Fibroblast of skin of right biceps (primary cell): ENCODE results near the gene HNRNPC.
"Not testable (repeated sequence)": the region's sequence is repeated elsewhere in the genome, so short reads cannot be mapped to it uniquely, and the experiment has no call there.

Experiments
- DNase-seq: peaks from one replicate; pipeline ENCODE4 v3.0.0-alpha.2; 2013

The HNRNPC gene

DNA sequence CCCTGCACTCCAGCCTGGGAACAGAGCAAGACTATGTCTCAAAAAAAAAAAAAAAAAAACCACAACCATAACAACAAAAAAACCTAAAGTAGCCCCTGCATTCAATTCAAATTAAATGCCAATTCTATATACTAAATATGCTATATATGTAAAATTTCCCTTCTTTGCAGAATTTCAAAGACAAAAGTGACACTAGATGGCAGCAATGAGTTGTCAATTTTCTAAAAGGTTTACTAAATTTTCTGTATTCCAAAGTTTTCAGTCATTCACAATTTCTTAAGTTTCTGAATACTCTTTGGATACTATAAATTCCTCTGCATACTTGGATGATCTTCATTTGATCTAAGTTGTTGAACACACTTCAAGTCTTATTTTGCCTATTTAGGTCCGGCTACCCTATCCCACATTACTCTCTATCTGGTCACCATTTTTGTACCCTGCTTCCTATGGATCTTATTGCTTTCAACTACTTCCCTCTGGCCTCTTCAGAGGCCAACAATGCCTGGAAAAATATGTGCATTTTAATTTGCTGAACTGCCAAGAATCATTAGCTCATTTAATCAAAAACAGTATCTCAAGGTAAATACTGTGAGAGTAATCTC is 27.9 kb downstream of the HNRNPC start:
- peak; percentile 43 for DNase-seq

- DNase-seq: no peak
These were observed 28.8 kb downstream of the HNRNPC start for GRCh38 chr14:21240417-21240816.

DNA sequence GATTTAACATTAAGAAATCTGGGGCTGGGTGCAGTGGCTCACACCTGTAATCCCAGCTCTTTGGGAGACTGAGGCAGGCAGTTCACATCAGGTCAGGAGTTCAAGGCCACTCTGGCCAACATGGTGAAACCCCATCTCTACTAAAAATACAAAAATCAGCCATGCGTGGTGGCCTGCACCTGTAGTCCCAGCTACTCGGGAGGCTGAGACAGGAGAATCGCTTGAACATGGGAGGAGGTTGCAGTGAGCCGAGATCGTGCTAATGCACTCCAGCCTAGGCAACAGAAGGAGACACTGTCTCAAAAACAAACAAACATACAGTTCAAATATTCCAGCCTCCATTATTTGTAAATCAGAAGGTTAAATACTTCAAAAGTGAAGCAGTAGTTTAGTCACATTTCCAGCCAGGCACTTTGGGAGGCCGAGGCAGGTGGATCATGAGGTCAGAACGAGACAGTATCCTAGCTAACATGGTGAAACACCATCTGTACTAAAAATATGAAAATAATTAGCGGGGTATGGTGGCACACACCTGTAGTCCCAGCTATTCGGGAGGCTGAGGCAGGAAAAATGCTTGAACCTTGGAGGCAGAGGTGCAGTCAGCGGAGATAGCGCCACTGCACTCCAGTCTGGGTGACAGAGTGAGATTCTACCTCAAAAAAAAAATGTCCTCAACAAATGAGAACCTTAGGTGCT is 30.3 kb downstream of the HNRNPC start:
- DNase-seq: no peak

- no peak for DNase-seq
These were observed 32.1 kb downstream of the HNRNPC start for GRCh38 chr14:21236948-21237797.

GRCh38 chr14:21234112-21234511 is 35.1 kb downstream of the HNRNPC start:
- DNase-seq: no peak

DNA sequence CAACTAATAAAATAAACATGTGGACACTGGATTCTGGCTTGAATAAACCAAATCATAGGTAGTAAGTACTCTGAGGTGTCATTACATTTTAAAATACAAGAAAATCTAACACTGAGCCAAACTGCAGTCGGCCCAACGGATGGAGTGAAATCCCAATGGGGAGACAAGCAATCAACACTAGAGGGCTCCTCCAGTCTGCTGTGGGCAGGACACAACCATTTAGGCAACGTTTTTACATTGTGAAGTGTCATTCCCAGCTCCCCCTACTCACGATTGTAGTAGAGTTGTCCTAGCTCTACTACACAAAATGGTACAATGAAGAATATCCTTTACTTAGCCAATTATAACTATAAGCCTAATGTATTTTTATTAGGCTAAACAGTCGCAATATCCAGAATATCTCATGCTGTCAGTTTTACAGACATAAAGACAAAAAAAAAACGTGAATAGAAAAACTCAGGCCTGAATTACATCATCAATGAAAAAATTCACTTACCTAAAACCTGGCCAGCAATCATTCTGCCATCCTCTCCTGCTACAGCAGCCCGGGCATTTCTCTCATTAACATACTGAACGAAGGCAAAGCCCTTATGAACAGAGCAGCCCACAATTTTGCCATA is 35.7 kb downstream of the HNRNPC start:
- DNase-seq: peak; percentile 8

GRCh38 chr14:21231020-21231652 is 38.1 kb downstream of the HNRNPC start:
- no peak for DNase-seq

- no peak for DNase-seq
These were observed 39.4 kb downstream of the HNRNPC start for GRCh38 chr14:21229821-21230220.

- no peak for DNase-seq
These were observed 41.3 kb downstream of the HNRNPC start for GRCh38 chr14:21227981-21228380.

DNA sequence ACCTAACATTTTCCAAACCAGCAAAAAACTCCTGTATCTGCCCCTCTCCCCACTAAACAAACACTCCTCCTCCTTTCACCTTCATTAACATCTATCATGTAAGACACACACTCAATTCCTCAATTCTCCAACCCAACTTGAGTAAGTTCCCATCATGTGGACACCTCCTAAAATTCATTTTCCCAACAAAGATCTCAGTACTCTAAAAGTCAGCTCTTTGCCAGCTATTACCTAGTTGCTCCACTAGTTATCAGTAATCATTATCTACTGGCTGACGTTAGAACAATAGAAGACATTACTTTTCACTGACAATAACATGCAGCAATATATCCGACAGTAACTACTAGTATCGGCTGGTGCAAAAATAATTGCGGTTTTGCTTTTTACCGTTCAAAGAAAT is 42.1 kb downstream of the HNRNPC start:
- DNase-seq: no peak

DNA sequence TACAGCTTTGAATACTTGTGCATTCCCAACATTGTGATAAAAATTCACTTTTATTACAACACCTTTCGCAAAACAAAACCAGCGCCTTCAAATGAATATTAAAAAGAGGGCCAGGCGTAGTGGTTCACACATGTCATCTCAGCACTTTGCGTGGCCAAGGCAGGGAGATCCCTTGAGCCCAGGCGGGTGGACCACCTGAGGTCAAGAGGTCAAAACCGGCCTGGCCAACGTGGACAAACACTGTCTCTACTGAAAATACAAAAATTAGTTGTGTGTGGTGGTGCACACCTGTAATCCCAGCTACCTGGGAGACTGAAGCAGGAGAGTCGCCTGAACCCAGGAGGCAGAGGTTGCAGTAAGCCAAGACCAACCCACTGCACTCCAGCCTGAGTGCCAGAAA is 42.8 kb downstream of the HNRNPC start:
- no peak for DNase-seq

GRCh38 chr14:21225164-21225563 is 44.1 kb downstream of the HNRNPC start:
- not testable (repeated sequence) for DNase-seq

GRCh38 chr14:21220874-21221477 is 48.3 kb downstream of the HNRNPC start:
- peak; percentile 52 for DNase-seq

DNA sequence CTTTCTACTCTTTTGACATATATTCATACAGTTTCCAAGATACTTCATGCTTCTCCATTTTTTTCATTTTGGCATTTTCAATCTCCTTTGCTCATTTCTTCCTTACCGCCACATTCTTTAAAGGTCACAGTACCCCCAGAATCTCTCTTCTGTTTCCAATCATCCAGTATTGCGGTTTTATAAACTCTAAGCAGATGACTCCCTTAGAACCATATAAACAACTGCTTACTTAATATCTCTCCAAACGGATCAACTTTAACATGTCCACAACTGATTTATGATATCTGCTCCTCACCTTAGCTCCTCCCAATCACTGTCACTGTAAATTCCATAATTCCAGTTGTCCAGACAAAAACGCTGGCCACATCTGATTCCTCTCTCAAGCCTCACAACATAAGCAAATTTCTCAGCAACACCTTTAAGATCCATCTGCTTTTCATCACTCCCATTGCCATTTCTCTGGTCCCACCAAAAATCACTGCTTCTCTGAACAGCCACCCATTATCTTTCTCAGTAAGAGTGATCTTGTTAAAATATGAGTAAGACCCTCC is 49.6 kb downstream of the HNRNPC start:
- peak; percentile 28 for DNase-seq

DNA sequence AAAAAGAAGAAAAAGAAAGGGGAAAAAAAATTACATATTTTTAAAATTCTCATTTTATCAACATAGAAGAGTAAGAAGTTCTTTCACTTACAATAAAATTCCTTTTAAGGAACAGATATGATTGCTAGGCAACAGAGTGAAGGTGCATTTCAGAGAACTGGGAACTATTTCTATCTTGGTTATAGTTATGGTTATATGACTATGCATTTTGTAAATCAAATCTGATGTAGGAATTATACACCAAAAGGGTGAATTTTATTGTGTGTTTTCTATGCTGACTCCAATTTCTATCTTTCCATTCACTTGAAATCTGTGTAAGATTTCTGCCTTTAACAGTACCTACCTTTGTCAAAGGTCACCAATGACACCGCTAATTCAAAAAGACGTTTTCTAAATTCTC is 50.1 kb downstream of the HNRNPC start:
- DNase-seq: no peak

DNA sequence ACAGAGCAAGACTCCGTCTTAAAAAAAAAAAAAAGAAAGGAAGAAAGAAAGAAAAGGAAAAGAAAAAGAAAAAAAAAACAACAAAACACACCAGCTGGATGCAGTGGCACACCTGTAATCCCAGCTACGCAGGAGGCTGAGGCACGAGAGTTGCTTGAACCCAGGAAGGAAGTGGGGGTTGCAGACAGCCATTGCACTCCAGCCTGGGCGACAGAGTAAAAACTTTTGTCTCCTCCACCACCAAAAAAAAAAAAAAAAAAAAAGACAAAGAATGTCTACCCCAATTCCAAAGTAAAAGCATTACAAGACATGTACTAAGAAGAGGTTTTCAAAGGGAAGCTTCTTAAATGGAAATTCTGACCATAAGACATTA is 53.4 kb downstream of the HNRNPC start:
- DNase-seq: no peak

DNA sequence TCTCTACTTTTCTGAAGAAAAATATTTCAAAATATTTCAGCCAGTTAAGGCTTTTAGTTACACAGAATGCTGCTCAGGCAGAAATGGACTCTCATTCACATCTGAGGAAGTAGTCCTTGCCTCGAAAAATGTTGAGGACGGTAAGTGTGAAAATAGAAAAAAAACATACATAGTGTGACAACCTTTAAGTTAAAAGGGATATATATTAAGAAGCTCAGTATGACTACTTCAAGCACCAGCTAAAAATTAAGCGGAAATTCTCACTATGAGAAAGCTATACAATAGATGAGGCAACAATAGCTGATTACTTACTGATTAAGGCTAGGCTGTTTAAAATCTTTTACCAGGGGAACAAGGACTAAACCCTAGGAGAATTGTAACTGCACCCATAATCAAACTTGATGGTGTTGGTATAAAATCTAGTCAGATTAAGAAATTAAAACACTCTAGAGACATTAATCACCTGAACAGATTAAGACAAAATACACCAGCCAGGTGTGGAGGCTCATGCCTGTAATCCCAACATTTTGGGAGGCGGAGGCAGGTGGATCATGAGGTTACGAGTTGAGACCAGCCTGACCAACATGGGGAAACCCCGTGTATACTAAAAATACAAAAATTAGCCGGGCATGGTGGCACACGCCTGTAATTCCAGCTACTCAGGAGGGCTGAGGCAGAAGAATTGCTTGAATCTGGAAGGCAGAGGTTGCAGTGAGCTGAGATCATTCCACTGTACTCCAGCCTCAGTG is 53.9 kb downstream of the HNRNPC start:
- DNase-seq: no peak

DNA sequence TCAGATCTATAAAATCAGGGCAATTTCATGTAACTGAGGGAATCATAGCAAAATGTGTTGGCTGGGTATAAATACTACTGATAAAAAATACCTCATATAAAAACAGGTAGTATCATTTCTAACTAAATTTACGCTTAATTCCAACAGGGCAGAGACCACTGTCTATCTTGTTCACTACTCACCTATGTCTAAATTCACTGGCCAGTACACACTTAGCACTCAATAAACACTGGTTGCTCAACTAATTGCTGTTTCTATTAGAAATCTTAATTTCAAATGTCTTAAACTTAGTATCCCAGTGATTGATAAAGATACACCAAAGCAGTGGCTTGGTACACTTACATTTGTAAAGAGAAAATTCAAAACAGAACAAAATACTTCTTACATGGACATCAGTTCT is 55.6 kb downstream of the HNRNPC start:
- DNase-seq: no peak

- DNase-seq: not testable (repeated sequence)
These were observed 56.4 kb downstream of the HNRNPC start for GRCh38 chr14:21212824-21213223.

- no peak for DNase-seq
These were observed 57.7 kb downstream of the HNRNPC start for GRCh38 chr14:21211509-21211908.

DNA sequence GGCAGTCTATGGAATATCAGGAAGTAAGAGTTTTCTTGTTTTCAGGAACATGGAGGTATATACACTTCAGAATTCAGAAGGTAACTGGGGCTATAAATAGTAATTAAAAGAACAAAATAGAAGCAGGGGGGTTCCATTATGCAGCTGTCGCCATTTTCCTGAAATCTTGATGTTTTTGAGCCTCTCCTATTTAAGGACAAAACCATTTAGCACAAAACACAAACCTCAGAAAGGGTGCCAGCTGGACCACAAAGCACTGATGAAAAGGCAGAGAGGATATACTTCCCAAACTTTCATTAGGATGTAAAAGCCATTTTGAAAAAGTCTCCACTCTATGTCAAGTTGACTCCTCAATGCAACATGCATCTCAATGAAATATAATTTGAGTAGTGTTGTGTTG is 59.2 kb downstream of the HNRNPC start:
- no peak for DNase-seq

DNA sequence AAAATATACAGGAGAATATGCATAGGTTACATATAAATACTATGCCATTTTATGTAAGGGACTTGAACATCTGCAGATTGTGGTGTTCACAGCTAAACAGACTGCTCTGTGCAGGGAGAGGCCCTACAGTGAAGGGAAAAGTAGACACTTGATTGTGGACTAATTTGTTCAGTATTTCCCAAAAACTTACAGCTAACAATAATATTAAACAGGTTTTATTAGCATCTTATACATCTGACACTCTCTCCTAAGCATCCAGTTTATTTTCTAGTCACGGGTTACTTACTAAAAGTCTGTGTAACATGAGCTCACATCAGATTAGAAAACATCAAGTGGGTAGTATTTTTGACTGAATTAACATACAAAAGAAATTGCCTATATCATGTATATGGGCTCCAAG is 60.1 kb downstream of the HNRNPC start:
- no peak for DNase-seq
